G401.6 (cell line): ENCODE measurements around the gene EMC6.

ENCODE experiments used
- FAIRE-seq: peaks from 2 replicates; lab custom pipeline; 2012; peaks lifted over from hg19 to GRCh38; lab: Jason Lieb, UNC

The EMC6 gene

DNA sequence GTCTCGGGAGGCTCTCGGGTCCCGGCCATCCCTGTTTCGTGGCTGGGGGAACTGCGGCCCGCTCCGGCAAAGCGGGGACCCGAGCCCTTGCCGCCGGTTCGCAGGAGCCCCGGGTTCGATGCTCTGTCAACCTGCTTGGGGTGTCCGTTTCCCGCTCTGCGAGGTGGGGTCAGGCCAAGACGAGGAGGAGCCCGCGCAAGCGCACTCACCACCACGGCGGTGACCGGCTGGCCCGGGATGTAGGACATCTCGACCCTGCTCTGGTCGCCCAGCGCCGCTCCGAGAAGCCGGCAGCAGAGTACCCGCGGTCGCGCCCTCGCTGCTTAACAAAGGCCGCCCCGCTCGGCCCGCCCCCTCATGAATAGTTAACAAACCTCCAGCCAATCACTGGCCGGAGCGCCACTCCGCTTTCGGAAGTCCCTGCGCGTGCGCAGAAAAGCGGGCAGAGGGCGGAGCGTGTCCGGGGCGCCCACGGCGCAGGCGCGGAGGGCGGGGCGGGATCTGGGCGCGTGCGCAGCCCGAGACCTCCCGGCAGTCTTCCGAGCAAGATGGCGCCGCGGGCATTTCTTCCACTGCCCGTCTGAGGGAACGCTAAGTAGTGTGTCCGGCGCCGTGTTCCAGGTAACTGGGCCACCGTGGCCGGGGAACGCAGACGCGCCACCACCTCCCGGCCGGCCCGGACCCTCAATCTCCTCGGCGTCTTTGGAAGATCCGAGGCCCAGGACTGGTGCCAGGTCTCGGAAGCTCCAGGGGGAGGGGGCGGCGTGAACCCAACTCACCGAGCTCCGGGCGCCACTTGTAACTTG, at the start of gene EMC6, which contains the start of gene TAX1BP3:
EMC6 (plus strand) TSS at position 534 of the 806 bp plus-strand sequence. CDS start 335 bp downstream, outside the sequence.
TAX1BP3 (minus strand) TSS at position 300 of the 806 bp plus-strand sequence; CDS start at position 248, 52 bp downstream.
- FAIRE-seq: peak; percentile 96

DNA sequence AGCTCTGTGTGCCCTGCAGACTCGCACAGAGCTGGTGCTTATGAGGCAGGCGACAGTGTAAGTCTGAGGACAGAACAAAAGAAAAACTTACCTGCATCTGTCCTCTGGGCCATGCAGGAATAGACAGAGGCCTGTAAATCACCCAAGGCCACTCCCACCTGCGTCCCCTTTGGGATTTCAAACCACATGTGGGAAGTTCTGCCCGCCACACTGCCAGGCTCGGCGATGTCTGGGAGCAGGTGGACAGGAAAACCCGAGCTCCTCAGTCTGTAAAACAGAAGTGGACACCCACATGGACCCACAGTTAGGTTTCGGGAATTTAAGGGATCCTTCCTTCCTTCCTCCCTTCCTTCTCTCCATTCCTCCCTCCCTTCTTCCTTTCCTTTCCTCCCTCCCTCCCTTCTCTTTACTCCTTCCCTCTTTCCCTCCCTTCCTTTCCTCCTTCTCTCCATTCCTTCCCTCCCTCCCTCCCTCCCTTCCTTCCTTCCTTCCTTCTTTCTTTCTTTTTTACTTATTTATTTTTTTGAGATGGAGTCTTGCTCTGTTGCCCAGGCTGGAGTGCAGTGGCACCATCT, 47.4 kb upstream of the EMC6 start:
- FAIRE-seq: no peak

GRCh38 chr17:3622977-3623594, 45.5 kb upstream of the EMC6 start:
- no peak for FAIRE-seq

DNA sequence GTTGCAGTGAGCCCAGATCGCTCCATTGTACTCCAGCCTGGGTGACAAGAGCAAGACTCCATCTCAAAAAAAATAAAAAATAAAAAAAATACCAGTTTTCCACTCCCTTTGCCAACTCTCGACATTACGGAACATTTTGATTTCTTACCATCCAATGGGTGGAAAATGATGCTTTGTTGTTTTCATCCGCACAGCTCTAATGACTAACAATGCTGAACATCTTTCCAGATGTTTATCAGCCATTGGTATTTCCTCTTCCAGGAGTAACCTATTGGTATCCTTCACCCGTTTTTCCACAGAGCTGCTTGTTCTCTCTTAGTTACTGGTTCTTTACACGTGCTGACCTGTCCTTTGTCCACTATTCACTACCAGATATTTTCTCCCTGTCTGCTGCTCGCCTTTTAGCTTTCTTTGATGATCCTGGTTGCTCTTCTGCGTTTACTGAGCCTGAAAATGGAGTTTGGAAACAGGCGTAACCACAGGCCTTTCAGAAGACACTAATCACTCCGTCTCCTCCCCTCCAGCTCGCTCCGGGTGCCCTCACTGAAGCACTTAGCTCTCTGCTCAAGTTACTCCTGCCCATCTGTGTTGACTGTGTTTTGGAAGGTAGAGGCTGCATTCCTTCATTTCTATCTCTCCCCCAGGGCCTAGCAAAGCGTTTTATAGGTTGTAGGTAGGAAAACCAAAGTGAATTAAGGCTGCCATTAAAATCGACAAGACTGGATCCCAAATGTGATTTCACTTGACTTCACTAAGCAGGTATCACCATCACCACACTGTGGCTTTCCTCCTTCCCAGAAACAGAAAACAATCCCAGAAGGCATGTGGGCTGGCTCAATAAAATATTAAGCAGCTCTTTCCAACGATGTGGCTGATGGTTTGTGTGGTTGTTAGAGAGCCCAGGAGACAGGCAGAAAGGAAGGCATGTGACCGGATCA, 41.5 kb upstream of the EMC6 start:
- FAIRE-seq: no peak

DNA sequence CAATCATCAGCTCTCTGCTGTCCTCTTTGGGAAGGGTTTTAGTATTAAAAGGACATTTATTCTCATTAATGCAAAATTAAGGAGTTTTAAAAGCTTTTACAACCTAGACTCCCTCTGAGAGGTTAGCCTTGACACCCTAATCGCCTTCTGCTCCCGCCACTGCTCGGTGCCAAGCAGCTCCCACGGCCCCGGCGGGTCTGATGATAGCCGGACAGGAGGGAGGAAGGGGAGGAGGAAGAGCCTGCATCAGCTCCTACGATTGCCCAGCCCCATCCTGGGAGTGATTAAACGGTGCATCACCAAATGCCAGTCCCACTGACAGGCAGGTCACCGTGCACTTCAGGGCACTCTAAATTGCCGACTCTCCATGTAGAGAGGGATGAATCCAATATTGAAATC, 40.8 kb upstream of the EMC6 start:
- FAIRE-seq: no peak

DNA sequence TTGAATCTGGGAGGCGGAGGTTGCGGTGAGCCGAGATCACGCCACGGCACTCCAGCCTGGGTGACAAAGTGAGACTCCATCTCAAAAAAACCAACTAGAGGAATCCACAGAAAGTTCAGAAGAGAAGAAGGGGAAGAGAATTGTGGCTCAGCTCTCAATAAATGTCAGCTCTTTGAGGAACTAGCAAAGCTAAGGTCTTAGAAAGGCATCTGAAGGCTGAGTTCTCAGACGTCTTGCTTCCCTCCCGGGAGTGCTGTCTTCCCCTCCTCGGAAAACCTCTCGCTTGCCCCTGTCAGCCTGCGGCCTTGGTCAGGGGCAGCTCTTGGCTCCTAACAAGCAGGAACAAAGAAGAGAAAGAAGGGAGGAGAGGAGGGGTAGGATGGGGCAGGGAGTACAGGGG, 37.8 kb upstream of the EMC6 start:
- FAIRE-seq: no peak

DNA sequence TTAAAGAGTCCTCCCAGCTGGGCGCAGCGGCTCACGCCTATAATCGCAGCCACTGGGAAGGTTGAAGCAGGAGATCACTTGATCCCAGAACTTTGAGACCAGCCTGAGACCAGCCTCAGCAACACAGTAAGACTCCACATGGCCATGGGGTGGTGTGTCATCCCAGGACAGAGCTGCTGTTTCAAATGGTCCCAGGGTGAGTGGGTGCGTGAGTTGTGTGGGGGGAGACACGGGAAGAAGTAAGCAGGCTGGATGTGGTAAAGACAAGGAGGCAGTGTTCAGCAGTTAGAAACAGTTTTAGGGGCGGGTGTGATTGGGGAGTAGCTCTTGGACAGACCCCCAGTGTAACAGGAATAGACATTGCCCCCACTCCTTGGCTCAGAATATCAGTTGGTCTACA, 36.3 kb upstream of the EMC6 start:
- FAIRE-seq: no peak

DNA sequence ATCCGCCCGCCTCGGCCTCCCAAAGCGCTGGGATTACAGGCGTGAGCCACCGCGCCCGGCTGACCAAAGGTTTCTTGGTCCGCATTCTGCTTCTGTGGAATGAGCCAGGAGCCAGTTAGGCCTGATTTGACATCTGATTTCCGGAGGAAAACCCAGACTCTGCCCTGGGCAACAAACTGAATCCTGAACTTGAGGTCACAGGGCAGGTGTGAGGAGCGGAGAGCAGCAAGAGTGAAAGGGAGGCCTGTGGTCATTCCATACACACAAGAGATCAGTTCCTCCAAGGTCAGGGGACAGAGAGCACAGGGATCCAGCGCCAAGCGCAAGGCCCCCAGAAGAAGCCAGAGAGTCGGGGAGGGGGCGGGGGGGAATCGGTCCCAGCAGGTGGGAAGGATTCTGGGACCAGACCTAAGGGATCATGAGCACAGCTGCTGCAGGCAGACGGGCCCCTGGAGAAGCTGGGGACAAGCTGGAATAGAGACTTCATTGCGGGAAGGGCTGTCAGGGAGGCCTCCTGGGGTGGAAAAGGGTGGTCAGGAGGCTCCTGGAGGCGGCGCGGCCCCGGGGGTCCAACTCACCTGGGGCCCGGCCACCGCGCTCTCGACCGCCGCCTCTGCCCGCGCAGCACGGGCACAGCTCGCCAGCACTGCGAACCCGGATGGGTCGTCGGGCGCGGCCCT, 33.0 kb upstream of the EMC6 start:
- no peak for FAIRE-seq

DNA sequence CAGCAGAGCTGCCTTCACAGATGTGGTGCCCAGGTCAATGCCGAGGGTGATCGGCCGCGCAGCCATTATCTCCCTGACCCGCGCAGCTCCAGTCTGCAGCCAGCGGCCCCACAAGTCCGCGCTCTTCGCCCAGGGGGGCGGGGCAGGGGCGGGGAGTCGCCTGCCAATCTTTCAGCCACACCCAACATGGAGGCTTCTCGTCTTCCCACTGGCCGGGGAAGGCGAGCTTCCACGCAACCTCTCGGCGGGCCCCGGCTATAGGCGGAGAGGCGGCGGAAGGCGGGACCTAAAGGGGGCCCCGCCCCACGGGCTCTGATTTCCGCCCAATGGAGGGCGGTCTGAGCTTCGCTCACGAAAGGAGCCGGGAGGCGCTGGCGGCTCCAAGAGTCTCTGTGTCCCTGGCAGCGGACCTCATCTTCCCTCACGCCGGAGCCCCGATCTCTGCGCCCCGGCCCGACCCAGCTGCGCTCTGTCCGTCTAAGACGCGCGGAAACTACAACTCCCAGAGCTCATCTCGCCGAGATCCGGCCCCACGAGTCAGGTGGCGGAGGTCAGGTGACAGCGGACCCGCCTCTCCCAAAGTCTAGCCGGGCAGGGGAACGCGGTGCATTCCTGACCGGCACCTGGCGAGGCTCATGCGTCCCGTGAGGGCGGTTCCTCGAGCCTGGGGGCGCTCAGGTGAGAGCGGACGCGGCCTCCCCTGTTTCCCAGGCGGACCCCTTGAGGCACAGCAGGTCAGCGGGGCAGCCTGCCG, 32.3 kb upstream of the EMC6 start, which contains the start of the genes CTNS and SHPK:
CTNS (plus strand) TSS at position 607 of the 754 bp plus-strand sequence. CDS start 3,447 bp downstream, outside the sequence.
SHPK (minus strand) TSS at position 97 of the 754 bp plus-strand sequence; CDS start at position 66, 31 bp downstream.
- FAIRE-seq: peak; percentile 97

GRCh38 chr17:3636908-3637373, 31.7 kb upstream of the EMC6 start:
- no peak for FAIRE-seq

DNA sequence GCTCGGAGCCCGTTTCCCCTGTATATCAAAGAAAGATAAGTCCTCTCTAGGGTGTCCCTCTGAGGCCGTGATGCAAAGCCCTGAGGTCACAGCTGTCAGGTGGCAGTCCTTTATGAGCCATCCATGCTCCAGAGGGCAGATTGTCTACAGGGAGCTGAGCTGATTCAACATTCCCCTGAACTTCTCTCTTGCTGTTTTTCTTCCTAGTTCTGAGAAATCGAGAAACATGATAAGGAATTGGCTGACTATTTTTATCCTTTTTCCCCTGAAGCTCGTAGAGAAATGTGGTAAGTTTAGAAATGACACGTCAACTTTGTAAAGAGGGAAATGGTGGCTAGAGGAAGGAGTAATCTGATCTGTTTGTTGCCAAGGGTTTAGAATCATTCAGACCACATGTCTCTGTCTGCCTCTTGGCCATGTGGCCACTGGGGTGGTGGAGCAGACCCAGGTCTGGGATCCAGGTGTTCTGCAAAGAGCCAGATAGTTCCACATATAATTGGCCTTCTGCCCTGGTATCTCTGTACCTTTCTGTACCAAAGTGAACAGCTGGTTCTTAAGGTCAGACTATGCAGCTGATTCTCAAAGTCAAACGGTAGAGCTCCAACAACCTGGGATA, 28.5 kb upstream of the EMC6 start:
- FAIRE-seq: no peak

- no peak for FAIRE-seq
Measured at GRCh38 chr17:3641014-3641413, 27.6 kb upstream of the EMC6 start.

DNA sequence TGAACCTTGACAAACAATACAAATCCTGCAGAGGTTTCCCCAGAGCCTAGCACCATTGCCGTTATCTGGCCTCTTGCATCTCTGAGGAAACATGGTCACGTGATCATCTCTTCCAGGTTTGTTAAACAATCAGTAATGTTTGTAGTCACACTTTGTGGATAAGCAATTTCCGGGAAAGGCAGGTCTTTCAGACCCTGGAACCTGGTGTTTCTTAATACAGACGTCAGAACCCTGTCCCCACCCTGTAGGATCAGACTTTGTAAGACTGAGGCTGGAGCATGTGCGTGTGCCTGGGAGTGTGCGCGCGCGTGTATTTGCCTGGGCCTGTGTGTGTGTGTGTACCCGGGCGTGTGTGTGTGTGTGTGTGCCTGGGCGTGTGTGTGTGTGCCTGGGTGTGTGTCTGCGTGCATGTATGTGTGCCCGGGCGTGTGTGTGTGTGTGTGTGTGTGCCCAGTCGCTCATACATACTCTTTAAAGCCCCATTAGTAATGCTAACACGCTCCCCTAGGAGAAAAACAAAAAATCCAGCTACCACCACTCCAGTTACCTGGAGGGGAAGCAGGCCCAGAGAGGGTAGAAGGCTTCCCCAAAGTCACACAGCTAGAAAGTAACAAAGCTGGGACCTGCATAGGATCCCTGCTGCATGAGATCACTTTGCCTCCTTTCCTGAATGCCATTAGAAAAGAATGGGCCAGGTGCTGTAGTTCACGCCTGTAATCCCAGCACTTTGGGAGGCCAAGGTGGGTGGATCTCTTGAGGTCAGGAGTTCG, 26.7 kb upstream of the EMC6 start:
- no peak for FAIRE-seq

DNA sequence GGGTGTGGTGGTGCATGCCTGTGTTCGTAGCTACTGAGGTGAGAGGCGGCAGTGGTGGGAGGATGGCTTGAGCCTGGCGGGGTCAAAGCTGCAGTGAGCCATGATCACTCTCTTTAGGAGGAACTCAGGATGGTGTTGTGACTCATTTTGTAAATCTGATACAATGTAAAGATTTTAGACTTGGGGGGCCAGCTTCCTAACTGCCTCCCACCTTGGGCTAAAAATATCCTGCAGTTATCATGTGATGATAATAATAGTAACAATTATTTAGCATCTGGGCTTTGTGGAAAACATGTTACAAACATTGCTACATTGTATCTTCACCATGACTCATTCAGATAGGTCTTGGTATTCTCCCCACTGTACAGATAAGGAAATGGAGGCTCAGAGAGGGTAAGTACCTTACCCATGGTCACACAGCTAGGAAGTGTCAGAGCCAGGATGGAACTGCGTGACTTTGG, 24.7 kb upstream of the EMC6 start:
- FAIRE-seq: no peak

- no peak for FAIRE-seq
Measured at GRCh38 chr17:3645310-3645709, 23.3 kb upstream of the EMC6 start.

- FAIRE-seq: no peak
Measured at GRCh38 chr17:3647251-3647650, 21.4 kb upstream of the EMC6 start.

- no peak for FAIRE-seq
Measured at GRCh38 chr17:3647769-3648555, 20.6 kb upstream of the EMC6 start.

DNA sequence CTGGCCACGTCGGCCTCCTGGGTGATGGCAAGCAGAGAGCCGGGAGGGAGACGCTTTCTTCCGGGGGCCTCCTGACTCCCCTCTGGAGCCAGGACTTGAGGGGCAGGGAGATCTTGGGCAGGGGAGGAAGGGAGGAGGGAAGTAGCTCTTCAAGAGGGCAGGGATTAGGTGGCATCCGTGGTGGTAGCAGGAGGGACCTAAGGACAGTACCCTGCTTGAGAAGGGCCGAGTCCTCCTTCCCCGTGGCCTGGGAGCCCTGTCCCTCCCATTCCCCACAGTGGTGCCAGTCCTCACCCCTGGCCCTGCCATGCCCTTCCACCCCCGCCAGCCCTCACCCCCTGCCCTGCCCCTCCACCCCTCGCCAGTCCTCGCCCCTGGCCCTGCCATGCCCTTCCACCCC, 12.8 kb upstream of the EMC6 start:
- no peak for FAIRE-seq
